ENCODE data around the gene HMCN2. TPM values are rescaled to one million over a fixed set of nuclear protein-coding genes. Genes with fewer than 3 reads are reported as not detected.

HMCN2 gene
- total RNA-seq, 6 experiments from 2014 or later = 0.31 to 2.0 (median 1.1) TPM

DNA sequence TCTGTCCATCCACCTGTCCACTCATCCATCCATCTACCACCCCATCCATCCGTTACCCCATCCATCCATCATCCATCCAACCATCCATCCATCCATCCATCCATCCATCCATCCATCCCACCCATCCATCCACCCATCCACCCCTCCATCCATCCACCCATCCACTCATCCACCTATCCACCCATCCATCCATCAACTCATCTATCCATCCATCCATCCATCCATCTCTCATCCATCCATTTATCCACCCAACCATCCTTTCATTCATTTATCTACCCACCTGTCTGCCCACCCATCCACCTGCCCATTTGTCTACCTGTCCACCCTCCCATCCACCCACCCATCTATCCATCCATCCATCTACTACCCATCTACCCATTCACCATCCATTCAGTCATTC, 95.1 kb downstream of the HMCN2 start:
- 78% methylated on average over 1 of the region's 1 CpG for WGBS (ENCODE audit: insufficient coverage, low coverage, low lambda C conversion rate, missing lambda C conversion rate)
- intact Hi-C loops (cut with DNase I) = no loop called here
- H3K27ac ChIP-seq = no peak overlapping the region
- no peaks in the 10 kb centered on the region for H3K4me1 ChIP-seq
- no peaks in the 10 kb centered on the region for H3K9me3 ChIP-seq
- TF ChIP-seq POLR2A (IDR thresholded peaks at IDR 0.05) = no peak
- TF ChIP-seq, protein P1, sequence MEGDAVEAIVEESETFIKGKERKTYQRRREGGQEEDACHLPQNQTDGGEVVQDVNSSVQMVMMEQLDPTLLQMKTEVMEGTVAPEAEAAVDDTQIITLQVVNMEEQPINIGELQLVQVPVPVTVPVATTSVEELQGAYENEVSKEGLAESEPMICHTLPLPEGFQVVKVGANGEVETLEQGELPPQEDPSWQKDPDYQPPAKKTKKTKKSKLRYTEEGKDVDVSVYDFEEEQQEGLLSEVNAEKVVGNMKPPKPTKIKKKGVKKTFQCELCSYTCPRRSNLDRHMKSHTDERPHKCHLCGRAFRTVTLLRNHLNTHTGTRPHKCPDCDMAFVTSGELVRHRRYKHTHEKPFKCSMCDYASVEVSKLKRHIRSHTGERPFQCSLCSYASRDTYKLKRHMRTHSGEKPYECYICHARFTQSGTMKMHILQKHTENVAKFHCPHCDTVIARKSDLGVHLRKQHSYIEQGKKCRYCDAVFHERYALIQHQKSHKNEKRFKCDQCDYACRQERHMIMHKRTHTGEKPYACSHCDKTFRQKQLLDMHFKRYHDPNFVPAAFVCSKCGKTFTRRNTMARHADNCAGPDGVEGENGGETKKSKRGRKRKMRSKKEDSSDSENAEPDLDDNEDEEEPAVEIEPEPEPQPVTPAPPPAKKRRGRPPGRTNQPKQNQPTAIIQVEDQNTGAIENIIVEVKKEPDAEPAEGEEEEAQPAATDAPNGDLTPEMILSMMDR (IDR thresholded peaks at IDR 0.05) = no peak
- H3K27me3 ChIP-seq = no peaks in the 10 kb centered on the region
- DNase-seq = no peak
- no peaks in the 10 kb centered on the region for H3K36me3 ChIP-seq
- no peak for ATAC-seq
- no peak overlapping the region for H3K4me3 ChIP-seq

DNA sequence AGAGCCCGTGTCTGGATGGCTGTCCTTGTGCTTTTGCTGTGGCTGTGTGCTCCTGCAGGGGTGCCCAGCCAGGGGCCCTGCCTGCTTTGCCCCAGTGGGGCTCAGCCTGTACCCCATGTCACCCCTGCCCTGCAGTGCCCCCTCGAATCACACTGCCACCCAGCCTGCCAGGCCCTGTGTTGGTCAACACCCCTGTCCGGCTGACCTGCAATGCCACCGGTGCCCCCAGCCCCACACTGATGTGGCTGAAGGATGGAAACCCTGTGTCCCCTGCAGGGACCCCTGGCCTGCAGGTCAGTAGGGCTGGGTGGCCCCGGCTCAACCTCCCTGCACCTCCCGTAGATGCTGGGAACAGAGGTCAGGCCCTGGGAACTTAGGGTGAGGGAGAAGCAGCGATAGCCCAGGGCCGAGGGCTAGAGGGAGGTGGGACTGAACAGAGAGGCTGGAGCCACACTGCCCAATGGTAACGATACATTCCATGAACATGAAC, 96.4 kb downstream of the HMCN2 start:
- DNase-seq (no peak), ATAC-seq (no peak)
- no peak overlapping the region for H3K4me3 ChIP-seq
- TF ChIP-seq, protein P1 (IDR thresholded peaks at IDR 0.05) = no peak
- TF ChIP-seq POLR2A (IDR thresholded peaks at IDR 0.05) = no peak
- H3K9me3 ChIP-seq = no peaks in the 10 kb centered on the region
- H3K27ac ChIP-seq = no peak overlapping the region
- WGBS (ENCODE audit: insufficient coverage, low coverage, low lambda C conversion rate, missing lambda C conversion rate) = 83% methylated on average over 4 of the region's 9 CpGs
- intact Hi-C loops (cut with DNase I) = no loop called here
- no peaks in the 10 kb centered on the region for H3K4me1 ChIP-seq
- no peaks in the 10 kb centered on the region for H3K27me3 ChIP-seq
- H3K36me3 ChIP-seq = no peaks in the 10 kb centered on the region

DNA sequence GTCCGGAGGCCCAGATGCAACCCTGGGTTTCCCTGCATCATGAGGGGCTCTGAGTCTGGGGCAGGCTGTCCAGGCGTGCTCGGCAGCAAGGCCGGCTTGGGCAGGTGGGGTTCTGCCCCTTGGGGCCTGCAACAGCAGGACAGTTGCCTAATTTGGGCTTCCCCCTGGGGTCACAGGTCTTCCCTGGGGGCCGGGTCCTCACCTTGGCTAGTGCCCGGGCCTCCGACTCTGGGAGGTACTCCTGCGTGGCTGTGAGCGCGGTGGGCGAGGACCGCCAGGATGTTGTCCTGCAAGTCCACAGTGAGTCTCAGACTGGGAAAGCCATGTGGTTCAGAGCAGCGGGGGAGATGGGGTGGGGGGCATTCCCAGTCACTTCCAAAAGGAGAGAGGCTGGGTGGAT, 97.1 kb downstream of the HMCN2 start:
- Histone ChIP-seq H3K27me3 (no peaks in the 10 kb centered on the region), H3K27ac (no peak overlapping the region), H3K4me3 (no peak overlapping the region), H3K9me3 (no peaks in the 10 kb centered on the region), H3K4me1 (no peaks in the 10 kb centered on the region), H3K36me3 (no peaks in the 10 kb centered on the region)
- intact Hi-C loops (cut with DNase I) = no loop called here
- TF ChIP-seq, protein P1 (IDR thresholded peaks at IDR 0.05) = no peak
- no peak for TF ChIP-seq POLR2A (IDR thresholded peaks at IDR 0.05)
- WGBS (ENCODE audit: insufficient coverage, low coverage, low lambda C conversion rate, missing lambda C conversion rate) = 79% methylated on average over 3 of the region's 13 CpGs
- ATAC-seq (no peak), DNase-seq (no peak)

DNA sequence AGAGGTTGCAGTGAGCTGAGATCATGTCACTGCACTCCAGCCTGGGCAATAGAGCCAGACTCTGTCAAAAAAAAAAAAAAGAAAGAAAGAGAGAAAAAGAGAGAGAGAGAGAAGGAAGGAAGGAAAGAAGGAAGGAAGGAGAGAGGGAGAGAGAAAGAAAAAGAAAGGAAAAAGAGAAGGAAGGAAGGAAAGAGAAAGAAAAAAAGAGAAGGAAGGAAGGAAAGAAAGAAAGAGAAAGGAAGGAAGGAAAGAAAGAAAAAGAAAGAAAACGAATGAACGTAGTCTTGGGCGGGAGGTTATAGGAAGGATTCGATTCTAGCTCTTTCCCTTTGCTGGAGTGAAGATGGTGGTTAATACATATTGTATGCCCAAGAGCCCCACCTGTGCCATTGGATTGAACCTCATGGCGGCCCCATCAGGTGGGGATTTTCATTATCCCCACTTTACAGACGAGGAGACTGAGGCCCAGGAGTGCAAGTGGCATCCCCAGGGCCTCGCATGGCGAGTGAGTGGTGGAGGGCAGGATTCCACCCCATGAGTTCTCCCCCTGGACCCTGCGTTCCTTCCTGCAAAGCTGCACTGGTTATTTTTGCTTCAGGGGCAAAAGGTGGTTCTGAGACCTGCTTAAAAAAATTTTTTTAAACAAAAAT, 98.3 kb downstream of the HMCN2 start:
- TF ChIP-seq, protein P1 (IDR thresholded peaks at IDR 0.05) = no peak
- no peak for TF ChIP-seq POLR2A (IDR thresholded peaks at IDR 0.05)
- Histone ChIP-seq H3K9me3 (no peaks in the 10 kb centered on the region), H3K27ac (no peak overlapping the region), H3K36me3 (no peaks in the 10 kb centered on the region), H3K4me1 (no peaks in the 10 kb centered on the region), H3K27me3 (no peaks in the 10 kb centered on the region), H3K4me3 (no peak overlapping the region)
- intact Hi-C loops (cut with DNase I) = no loop called here
- ATAC-seq = no peak
- WGBS (ENCODE audit: insufficient coverage, low coverage, low lambda C conversion rate, missing lambda C conversion rate) = 84% methylated on average over 7 of the region's 9 CpGs
- DNase-seq = no peak

Measured in right lobe of liver (tissue), 6 donors.